IMR-90 (cell line): ENCODE results near the gene ADAP1. TPM values are rescaled to one million over a fixed set of nuclear protein-coding genes. Genes with fewer than 3 reads are reported as not detected.

ENCODE experiments used
- ATAC-seq: fragments of 200-7000 bp; cut with Tn5 transposase; 2 replicates; pipeline ENCODE4 v1.9.1; 2020; ENCODE audit warnings: low read depth, mild to moderate bottlenecking, moderate library complexity
- BruUV-seq: library from RNA; stranded (reverse); fragments of 400-500 nt; replicated peaks from 2 replicates; lab custom pipeline; 2021; lab: Mats Ljungman, UMichigan
- CTCF ChIA-PET: fragments of 300-600 bp; formaldehyde crosslinking; extraction: SDS; loops from one replicate; lab custom pipeline; 2021; ENCODE audit warnings: antibody characterized with exemption; lab: Yijun Ruan, JAX
- POLR2A ChIA-PET: fragments of 300-600 bp; sonication (Branson Sonifier 250); formaldehyde crosslinking; loops from one replicate; lab custom pipeline; 2022; ENCODE audit warnings: antibody characterized with exemption; ENCODE audit not compliant: unreplicated experiment; lab: Charles Lee
- DNase-seq: peaks from one replicate; pipeline ENCODE4 v3.0.0; 2013
- H2AFZ ChIP-seq: replicated peaks from 2 replicates; pipeline ENCODE3; 2013; ENCODE audit warnings: low read length, mild to moderate bottlenecking; ENCODE audit not compliant: poor library complexity
- H2AK5ac ChIP-seq: 2 replicates; pipeline ENCODE4 v1.6.1; 2013; ENCODE audit warnings: low read depth, low read length, inconsistent platforms
- H2AK9ac ChIP-seq: replicated peaks from 2 replicates; pipeline ENCODE3; 2013; ENCODE audit warnings: mild to moderate bottlenecking, low read depth, low read length, moderate library complexity; ENCODE audit not compliant: poor library complexity
- H2BK120ac ChIP-seq: 2 replicates; pipeline ENCODE4 v1.6.1; 2013; ENCODE audit warnings: low read depth, low read length, inconsistent platforms
- H2BK15ac ChIP-seq: 3 replicates; pipeline ENCODE4 v1.6.1; 2013; ENCODE audit warnings: low read depth, low read length, inconsistent platforms
- H2BK20ac ChIP-seq: 2 replicates; pipeline ENCODE4 v1.6.1; 2013; ENCODE audit warnings: low read depth, mild to moderate bottlenecking, inconsistent platforms, low read length, moderate library complexity
- H2BK5ac ChIP-seq: 2 replicates; pipeline ENCODE4 v1.6.1; 2013; ENCODE audit warnings: mild to moderate bottlenecking, low read depth, low read length, inconsistent platforms; ENCODE audit not compliant: poor library complexity, severe bottlenecking
- H3K14ac ChIP-seq: replicated peaks from 2 replicates; pipeline ENCODE4 v1.6.1; 2013; ENCODE audit warnings: low read depth, low read length, inconsistent platforms
- H3K18ac ChIP-seq: 2 replicates; pipeline ENCODE4 v1.6.1; 2013; ENCODE audit warnings: low read depth, low read length, control low read depth
- H3K23ac ChIP-seq: 2 replicates; pipeline ENCODE4 v1.6.1; 2013; ENCODE audit warnings: low read depth, low read length, inconsistent platforms
- H3K27ac ChIP-seq: 2 replicates; pipeline ENCODE4 v1.5.1; 2013; ENCODE audit warnings: mild to moderate bottlenecking, control low read depth, low read length; ENCODE audit not compliant: insufficient read depth
- H3K27me3 ChIP-seq: 2 replicates; pipeline ENCODE4 v1.6.1; 2013; ENCODE audit warnings: low read length; ENCODE audit not compliant: control insufficient read depth, insufficient read depth
- H3K36me3 ChIP-seq: 2 replicates; pipeline ENCODE4 v1.6.1; 2013; ENCODE audit warnings: low read length, mixed read lengths; ENCODE audit not compliant: control insufficient read depth, insufficient read depth
- H3K4ac ChIP-seq: 2 replicates; pipeline ENCODE4 v1.6.1; 2013; ENCODE audit warnings: low read depth, low read length, inconsistent platforms
- H3K4me1 ChIP-seq: 2 replicates; pipeline ENCODE4 v1.6.1; 2013; ENCODE audit warnings: low read length, mixed read lengths; ENCODE audit not compliant: control insufficient read depth, insufficient read depth
- H3K4me2 ChIP-seq: 2 replicates; pipeline ENCODE4 v1.6.1; 2013; ENCODE audit warnings: low read depth, mild to moderate bottlenecking, control low read depth, low read length, moderate library complexity
- H3K4me3 ChIP-seq: 2 replicates; pipeline ENCODE4 v1.5.1; 2013; ENCODE audit warnings: low read depth, mild to moderate bottlenecking, control low read depth, low read length, moderate library complexity; ENCODE audit not compliant: insufficient read depth
- H3K56ac ChIP-seq: 2 replicates; pipeline ENCODE4 v1.6.1; 2013; ENCODE audit warnings: low read length, inconsistent platforms; ENCODE audit not compliant: insufficient read depth; ENCODE audit errors: extremely low read depth
- H3K79me1 ChIP-seq, 2 experiments: 2 replicates each; pipeline ENCODE4 v1.6.1; 2013; ENCODE audit warnings: low read length in 2 of 2, inconsistent platforms in 1 of 2, low read depth in 1 of 2
- H3K9ac ChIP-seq: 2 replicates; pipeline ENCODE4 v1.6.1; 2013; ENCODE audit warnings: low read depth, low read length, control low read depth
- H3K9me1 ChIP-seq: 2 replicates; pipeline ENCODE4 v1.6.1; 2013; ENCODE audit warnings: low read length, inconsistent platforms; ENCODE audit not compliant: insufficient read depth
- H3K9me3 ChIP-seq: 2 replicates; pipeline ENCODE4 v1.6.1; 2013; ENCODE audit warnings: low read length; ENCODE audit not compliant: control insufficient read depth, insufficient read depth
- H4K20me1 ChIP-seq: 2 replicates; pipeline ENCODE4 v1.6.1; 2013; ENCODE audit warnings: low read length, inconsistent platforms; ENCODE audit not compliant: insufficient read depth
- H4K5ac ChIP-seq: 2 replicates; pipeline ENCODE4 v1.6.1; 2013; ENCODE audit warnings: mild to moderate bottlenecking, low read depth, low read length, control low read depth
- H4K8ac ChIP-seq, 2 experiments: 2 replicates each; pipeline ENCODE4 v1.6.1; 2013; ENCODE audit warnings: low read depth in 2 of 2, low read length in 2 of 2, control low read depth in 1 of 2, inconsistent platforms in 1 of 2
- H4K91ac ChIP-seq: 2 replicates; pipeline ENCODE4 v1.6.1; 2013; ENCODE audit warnings: low read depth, low read length, inconsistent platforms; ENCODE audit not compliant: insufficient read depth
- BHLHE40 ChIP-seq: fragments of 150-350 bp; IDR thresholded peaks from 2 replicates; pipeline ENCODE4 v1.6.1; 2016; ENCODE audit warnings: mild to moderate bottlenecking, low read depth, low read length
- CEBPB ChIP-seq: IDR thresholded peaks from 2 replicates; pipeline ENCODE4 v1.6.1; 2012; ENCODE audit warnings: low read depth, low read length, improper control_type of control experiment
- CHD1 ChIP-seq: IDR thresholded peaks from 2 replicates; pipeline ENCODE4 v1.6.1; 2012; ENCODE audit warnings: low read depth, low read length, improper control_type of control experiment
- FOS ChIP-seq: fragments of 150-350 bp; IDR thresholded peaks from 2 replicates; pipeline ENCODE4 v1.6.1; 2016; ENCODE audit warnings: low read depth, low read length
- MXI1 ChIP-seq: IDR thresholded peaks from 2 replicates; pipeline ENCODE4 v1.6.1; 2012; ENCODE audit warnings: low read depth, mild to moderate bottlenecking, low read length, moderate library complexity, borderline replicate concordance
- NFE2L2 ChIP-seq: fragments of 150-350 bp; IDR thresholded peaks from 2 replicates; pipeline ENCODE4 v1.6.1; 2016; ENCODE audit warnings: low read depth, mild to moderate bottlenecking, low read length
- POLR2A ChIP-seq: IDR thresholded peaks from 2 replicates; pipeline ENCODE4 v1.6.1; 2012; ENCODE audit warnings: mild to moderate bottlenecking, low read depth, low read length
- RCOR1 ChIP-seq: IDR thresholded peaks from 2 replicates; pipeline ENCODE4 v1.6.1; 2012; ENCODE audit warnings: mild to moderate bottlenecking, low read length, improper control_type of control experiment; ENCODE audit not compliant: insufficient replicate concordance
- RFX5 ChIP-seq: IDR thresholded peaks from 2 replicates; pipeline ENCODE4 v1.8.0; 2012; ENCODE audit warnings: low read depth, mild to moderate bottlenecking, low read length, moderate library complexity
- SMC3 ChIP-seq: fragments of 150-350 bp; IDR thresholded peaks from 2 replicates; pipeline ENCODE4 v1.6.1; 2016; ENCODE audit warnings: low read depth, mild to moderate bottlenecking, antibody characterized with exemption, low read length, moderate library complexity
- WGBS, 2 experiments: methylation state at CpG; one replicate each; pipeline versions ENCODE4 v1.1.5 to v1.1.7; 2013; ENCODE audit warnings: missing lambda C conversion rate in 2 of 2; ENCODE audit not compliant: insufficient read length in 1 of 2; ENCODE audit errors: extremely low coverage in 2 of 2; 5-methylcytosine and 5-hydroxymethylcytosine counted together
- dilution Hi-C: fragments of 300-500 bp; cut with HindIII; formaldehyde crosslinking; loops from one replicate; pipeline ENCODE4 v1.14.3; 2018; ENCODE audit warnings: low sequenced_read_pairs; ENCODE audit not compliant: unreplicated experiment
- in situ Hi-C: fragments of 300-500 bp; cut with MboI; formaldehyde crosslinking; loops from 3 replicates; pipeline ENCODE4 v1.14.3; 2019; ENCODE audit warnings: low sequenced_read_pairs, inconsistent platforms, mixed read lengths
- intact Hi-C: fragments of 100-400 bp; cut with micrococcal nuclease; formaldehyde crosslinking; loops from 2 replicates; pipeline ENCODE4 v1.10.0; 2022
- polyA plus RNA-seq, 3 experiments: library from polyadenylated mRNA; depleted of rRNA; stranded (reverse); fragments of >200 nt; gene quantifications; 2 replicates each; pipeline ENCODE4 v1.2.3, GENCODE V29; 2012; ENCODE audit warnings: low replicate concordance in 1 of 3
- total RNA-seq: library from RNA; depleted of rRNA; stranded (reverse); fragments of >200 nt; gene quantifications from 2 replicates; pipeline ENCODE4 v1.2.3, GENCODE V29; 2012
- TF ChIP-seq, protein P1 (sequence below): conservative IDR thresholded peaks from 2 replicates; pipeline ENCODE4 v1.5.1; 2012; ENCODE audit warnings: mild to moderate bottlenecking, low read depth, low read length, improper control_type of control experiment
- TF ChIP-seq, protein P2 (sequence below): fragments of 150-350 bp; IDR thresholded peaks from 2 replicates; pipeline ENCODE4 v1.6.1; 2017; ENCODE audit warnings: mild to moderate bottlenecking, antibody characterized with exemption, low read length, low read depth

The ADAP1 gene
- total and polyA plus RNA-seq, 2 of the 4 experiments (the other 2 are of a cell fraction): 1.4 to 2.0 TPM

DNA sequence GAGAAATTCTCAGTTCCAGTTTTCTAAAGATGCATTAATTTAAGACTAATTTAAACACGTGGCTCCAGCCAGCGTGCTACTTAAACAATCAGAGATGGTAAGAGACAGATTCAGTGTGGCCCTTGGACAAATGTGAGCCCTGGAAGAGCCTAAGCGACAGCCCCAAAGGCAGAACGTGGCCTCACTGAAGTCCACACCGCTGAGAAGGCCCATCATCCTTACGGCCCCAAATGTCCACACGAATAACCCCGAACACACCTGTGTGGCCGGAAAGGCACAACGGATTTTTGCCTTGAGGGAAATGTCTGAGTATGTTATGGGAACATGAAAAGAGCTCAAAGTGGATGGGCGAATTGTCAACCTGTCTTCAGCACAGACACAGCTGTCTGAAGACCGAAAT lies 17.6 kb upstream of the ADAP1 start:
- Histone ChIP-seq H2BK20ac (no peak overlapping the region), H2BK120ac (no peak overlapping the region), H3K18ac (no peak overlapping the region), H2AK9ac (no peak overlapping the region), H3K9me3 (no peaks in the 10 kb centered on the region), H2BK5ac (no peak overlapping the region), H4K91ac (no peak overlapping the region), H4K20me1 (peaks cover 59% of the 10 kb centered on the region), H3K23ac (no peak overlapping the region), H3K4me3 (no peak overlapping the region), H3K36me3 (peaks cover 34% of the 10 kb centered on the region), H3K14ac (no peak overlapping the region), H4K8ac (no peak overlapping the region), H3K9ac (no peak overlapping the region), H2BK15ac (no peak overlapping the region), H3K79me1 (peaks cover 23 to 53% of the 10 kb centered on the region in 2 experiments), H3K27me3 (no peaks in the 10 kb centered on the region), H3K4me1 (peaks cover 4% of the 10 kb centered on the region), H3K56ac (no peak overlapping the region), H3K9me1 (peaks cover 2% of the 10 kb centered on the region; the same call in 1 of the 2 replicates), H3K4ac (no peak overlapping the region), H3K4me2 (no peak overlapping the region), H2AFZ (no peak overlapping the region), H2AK5ac (no peak overlapping the region), H4K5ac (no peak overlapping the region), H3K27ac (no peak overlapping the region)
- TF ChIP-seq, protein P1, sequence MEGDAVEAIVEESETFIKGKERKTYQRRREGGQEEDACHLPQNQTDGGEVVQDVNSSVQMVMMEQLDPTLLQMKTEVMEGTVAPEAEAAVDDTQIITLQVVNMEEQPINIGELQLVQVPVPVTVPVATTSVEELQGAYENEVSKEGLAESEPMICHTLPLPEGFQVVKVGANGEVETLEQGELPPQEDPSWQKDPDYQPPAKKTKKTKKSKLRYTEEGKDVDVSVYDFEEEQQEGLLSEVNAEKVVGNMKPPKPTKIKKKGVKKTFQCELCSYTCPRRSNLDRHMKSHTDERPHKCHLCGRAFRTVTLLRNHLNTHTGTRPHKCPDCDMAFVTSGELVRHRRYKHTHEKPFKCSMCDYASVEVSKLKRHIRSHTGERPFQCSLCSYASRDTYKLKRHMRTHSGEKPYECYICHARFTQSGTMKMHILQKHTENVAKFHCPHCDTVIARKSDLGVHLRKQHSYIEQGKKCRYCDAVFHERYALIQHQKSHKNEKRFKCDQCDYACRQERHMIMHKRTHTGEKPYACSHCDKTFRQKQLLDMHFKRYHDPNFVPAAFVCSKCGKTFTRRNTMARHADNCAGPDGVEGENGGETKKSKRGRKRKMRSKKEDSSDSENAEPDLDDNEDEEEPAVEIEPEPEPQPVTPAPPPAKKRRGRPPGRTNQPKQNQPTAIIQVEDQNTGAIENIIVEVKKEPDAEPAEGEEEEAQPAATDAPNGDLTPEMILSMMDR: no peak
- TF ChIP-seq CEBPB: no peak
- TF ChIP-seq RCOR1: no peak
- TF ChIP-seq, protein P2, sequence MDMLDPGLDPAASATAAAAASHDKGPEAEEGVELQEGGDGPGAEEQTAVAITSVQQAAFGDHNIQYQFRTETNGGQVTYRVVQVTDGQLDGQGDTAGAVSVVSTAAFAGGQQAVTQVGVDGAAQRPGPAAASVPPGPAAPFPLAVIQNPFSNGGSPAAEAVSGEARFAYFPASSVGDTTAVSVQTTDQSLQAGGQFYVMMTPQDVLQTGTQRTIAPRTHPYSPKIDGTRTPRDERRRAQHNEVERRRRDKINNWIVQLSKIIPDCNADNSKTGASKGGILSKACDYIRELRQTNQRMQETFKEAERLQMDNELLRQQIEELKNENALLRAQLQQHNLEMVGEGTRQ: no peak
- no peak for TF ChIP-seq MXI1
- no peak for TF ChIP-seq FOS
- TF ChIP-seq CHD1: no peak
- no peak for TF ChIP-seq NFE2L2
- TF ChIP-seq POLR2A: no peak
- TF ChIP-seq RFX5: no peak
- no peak for TF ChIP-seq SMC3
- TF ChIP-seq BHLHE40: no peak
- ChIA-PET CTCF (interaction anchor here (3.6 kb wide), 1 partner anchor 21 kb away, joined by 11 read pairs; no protein-coding TSS in a partner anchor), POLR2A (no interaction called here)
- dilution Hi-C loops (no loop called here), intact Hi-C loops (no loop called here), in situ Hi-C loops (no loop called here)
- ATAC-seq (no peak), DNase-seq (no peak)
- no TSS peak for BruUV-seq
- 90% methylated on average over 2 of the region's 12 CpGs; no CpG with 5 or more reads in 1 of the 2 experiments for WGBS, 2 experiments
